HEK293 (cell line): ENCODE results near the gene HLA-DMB.

Source experiments
- ELK4 ChIP-seq: IDR thresholded peaks from 2 replicates; pipeline ENCODE4 v1.6.1; 2011; ENCODE audit warnings: mild to moderate bottlenecking, low read depth, low read length, borderline replicate concordance
- GFI1B ChIP-seq: fragments of 450-650 bp; formaldehyde crosslinking; IDR thresholded peaks from 2 replicates; pipeline ENCODE4 v1.5.1; 2016; ENCODE audit warnings: missing biosample characterization, missing genetic modification characterization
- KLF8 ChIP-seq: fragments of 450-650 bp; formaldehyde crosslinking; IDR thresholded peaks from 2 replicates; pipeline ENCODE4 v1.5.1; 2016; ENCODE audit warnings: missing biosample characterization, missing genetic modification characterization
- PATZ1 ChIP-seq: fragments of 450-650 bp; formaldehyde crosslinking; IDR thresholded peaks from 2 replicates; pipeline ENCODE4 v1.5.1; 2016; ENCODE audit warnings: missing biosample characterization, missing genetic modification characterization
- PRDM6 ChIP-seq: fragments of 450-650 bp; formaldehyde crosslinking; IDR thresholded peaks from 2 replicates; pipeline ENCODE4 v1.5.1; 2017; ENCODE audit warnings: missing biosample characterization, missing genetic modification characterization
- SETDB1 ChIP-seq: IDR thresholded peaks from one replicate; pipeline ENCODE4 v1.6.1; 2017; ENCODE audit warnings: mild to moderate bottlenecking, low read length, moderate library complexity, mixed read lengths; ENCODE audit not compliant: insufficient read length
- SP7 ChIP-seq: fragments of 450-650 bp; formaldehyde crosslinking; IDR thresholded peaks from 2 replicates; pipeline ENCODE4 v1.5.1; 2016; ENCODE audit warnings: missing biosample characterization, missing genetic modification characterization
- TSHZ1 ChIP-seq: fragments of 450-650 bp; formaldehyde crosslinking; IDR thresholded peaks from 2 replicates; pipeline ENCODE4 v1.5.1; 2016; ENCODE audit warnings: missing biosample characterization, missing genetic modification characterization, borderline replicate concordance
- ZFP69B ChIP-seq: fragments of 450-650 bp; formaldehyde crosslinking; IDR thresholded peaks from 2 replicates; pipeline ENCODE4 v1.5.1; 2016; ENCODE audit warnings: missing biosample characterization, missing genetic modification characterization
- ZNF112 ChIP-seq: fragments of 450-650 bp; formaldehyde crosslinking; IDR thresholded peaks from 2 replicates; pipeline ENCODE4 v1.5.0; 2017; ENCODE audit warnings: missing biosample characterization, missing genetic modification characterization
- ZNF133 ChIP-seq: fragments of 450-650 bp; formaldehyde crosslinking; IDR thresholded peaks from 2 replicates; pipeline ENCODE4 v1.5.1; 2016; ENCODE audit warnings: missing biosample characterization, missing genetic modification characterization
- ZNF140 ChIP-seq: fragments of 450-650 bp; formaldehyde crosslinking; IDR thresholded peaks from 2 replicates; pipeline ENCODE4 v1.5.1; 2016; ENCODE audit warnings: missing biosample characterization, missing genetic modification characterization
- ZNF146 ChIP-seq: fragments of 450-650 bp; formaldehyde crosslinking; IDR thresholded peaks from 2 replicates; pipeline ENCODE4 v1.5.1; 2016; ENCODE audit warnings: missing biosample characterization, missing genetic modification characterization
- ZNF211 ChIP-seq: fragments of 450-650 bp; formaldehyde crosslinking; IDR thresholded peaks from 2 replicates; pipeline ENCODE4 v1.5.1; 2016; ENCODE audit warnings: low read depth, missing biosample characterization, missing genetic modification characterization
- ZNF311 ChIP-seq: fragments of 450-650 bp; formaldehyde crosslinking; IDR thresholded peaks from 2 replicates; pipeline ENCODE4 v1.5.1; 2017; ENCODE audit warnings: missing biosample characterization, missing genetic modification characterization, borderline replicate concordance
- ZNF324 ChIP-seq: fragments of 450-650 bp; formaldehyde crosslinking; IDR thresholded peaks from 2 replicates; pipeline ENCODE4 v1.5.1; 2016; ENCODE audit warnings: missing biosample characterization, missing genetic modification characterization
- ZNF394 ChIP-seq: fragments of 450-650 bp; formaldehyde crosslinking; IDR thresholded peaks from 2 replicates; pipeline ENCODE4 v1.5.1; 2016; ENCODE audit warnings: missing biosample characterization, missing genetic modification characterization, mild to moderate bottlenecking, moderate library complexity, borderline replicate concordance
- ZNF549 ChIP-seq: fragments of 450-650 bp; IDR thresholded peaks from 2 replicates; pipeline ENCODE4 v1.5.1; 2018; ENCODE audit warnings: missing biosample characterization, missing genetic modification characterization, mild to moderate bottlenecking, inconsistent platforms, moderate library complexity
- ZNF623 ChIP-seq: fragments of 450-650 bp; formaldehyde crosslinking; IDR thresholded peaks from 2 replicates; pipeline ENCODE4 v1.5.1; 2016; ENCODE audit warnings: missing biosample characterization, missing genetic modification characterization
- ZNF639 ChIP-seq: fragments of 450-650 bp; formaldehyde crosslinking; IDR thresholded peaks from 2 replicates; pipeline ENCODE4 v1.5.1; 2016; ENCODE audit warnings: missing biosample characterization, missing genetic modification characterization
- ZNF664 ChIP-seq: fragments of 450-650 bp; formaldehyde crosslinking; IDR thresholded peaks from 2 replicates; pipeline ENCODE4 v1.5.1; 2016; ENCODE audit warnings: missing biosample characterization, missing genetic modification characterization
- ZNF670 ChIP-seq: fragments of 450-650 bp; formaldehyde crosslinking; IDR thresholded peaks from 2 replicates; pipeline ENCODE4 v1.5.1; 2016; ENCODE audit warnings: missing biosample characterization, missing genetic modification characterization, low read depth
- ZNF768 ChIP-seq: fragments of 450-650 bp; formaldehyde crosslinking; IDR thresholded peaks from 2 replicates; pipeline ENCODE4 v1.5.1; 2018; ENCODE audit warnings: missing biosample characterization, mild to moderate bottlenecking, missing genetic modification characterization
- ZNF776 ChIP-seq: fragments of 450-650 bp; formaldehyde crosslinking; IDR thresholded peaks from 2 replicates; pipeline ENCODE4 v1.5.0; 2017; ENCODE audit warnings: missing biosample characterization, missing genetic modification characterization, borderline replicate concordance
- ZNF777 ChIP-seq: fragments of 450-650 bp; formaldehyde crosslinking; IDR thresholded peaks from 2 replicates; pipeline ENCODE4 v1.5.1; 2017; ENCODE audit warnings: missing biosample characterization, missing genetic modification characterization, borderline replicate concordance
- ZNF785 ChIP-seq: fragments of 450-650 bp; formaldehyde crosslinking; IDR thresholded peaks from 2 replicates; pipeline ENCODE4 v1.5.1; 2016; ENCODE audit warnings: missing biosample characterization, missing genetic modification characterization
- ZSCAN30 ChIP-seq: fragments of 450-650 bp; IDR thresholded peaks from 2 replicates; pipeline ENCODE4 v1.5.1; 2018; ENCODE audit warnings: missing biosample characterization, mild to moderate bottlenecking, missing genetic modification characterization, moderate library complexity
- ZSCAN4 ChIP-seq: fragments of 450-650 bp; formaldehyde crosslinking; IDR thresholded peaks from 2 replicates; pipeline ENCODE4 v1.5.1; 2017; ENCODE audit warnings: missing biosample characterization, missing genetic modification characterization

The HLA-DMB gene

GRCh38 chr6:32971581-32972352 lies 30.9 kb upstream of the HLA-DMB start (continued):
- peak; percentile 71; the same call in 1 of the 2 replicates for TF ChIP-seq SP7 (tag by site-specific recombination)
- no peak for TF ChIP-seq ELK4
- peak; percentile 90; the same call in 1 of the 2 replicates for TF ChIP-seq TSHZ1 (tag by site-specific recombination)
- TF ChIP-seq ZNF785 (tag by site-specific recombination): peak; percentile 42; the same call in 1 of the 2 replicates
- TF ChIP-seq PRDM6 (tag by site-specific recombination): peak; percentile 49; the same call in 1 of the 2 replicates
- peak; percentile 53 for TF ChIP-seq ZNF324
- no peak for TF ChIP-seq ZNF140 (tag by site-specific recombination)
- 0 out of 2 replicates have a peak, but pooled peaks have one; percentile 49 for TF ChIP-seq ZNF768 (tag by site-specific recombination)
- TF ChIP-seq ZNF776 (tag by site-specific recombination): no peak
- 0 out of 2 replicates have a peak, but pooled peaks have one; percentile 24 for TF ChIP-seq ZNF664 (tag by site-specific recombination)
- TF ChIP-seq ZNF639 (tag by site-specific recombination): peak; percentile 77; the same call in 1 of the 2 replicates
- peak; percentile 54 for TF ChIP-seq PATZ1
- peak; percentile 97 for TF ChIP-seq ZSCAN30 (tag by site-specific recombination)
- TF ChIP-seq KLF8: peak; percentile 88; the same call in 1 of the 2 replicates
- no peak for TF ChIP-seq ZNF311 (tag by site-specific recombination)
- no peak for TF ChIP-seq SETDB1
- 0 out of 2 replicates have a peak, but pooled peaks have one; percentile 12 for TF ChIP-seq ZSCAN4
- TF ChIP-seq ZNF670 (tag by site-specific recombination): no peak
- TF ChIP-seq ZNF146 (tag by site-specific recombination): no peak; the same call in none of the 2 replicates
- peak; percentile 43; the same call in 1 of the 2 replicates for TF ChIP-seq ZNF623 (tag by site-specific recombination)
- no peak for TF ChIP-seq ZNF549 (tag by site-specific recombination)
- TF ChIP-seq ZNF777 (tag by site-specific recombination): 0 out of 2 replicates have a peak, but pooled peaks have one; percentile 23
- TF ChIP-seq ZNF112: no peak
- peak; percentile 97 for TF ChIP-seq ZNF394
- 0 out of 2 replicates have a peak, but pooled peaks have one; percentile 25 for TF ChIP-seq ZFP69B
- TF ChIP-seq ZNF133 (tag by site-specific recombination): no peak
- TF ChIP-seq ZNF211 (tag by site-specific recombination): no peak
- no peak for TF ChIP-seq GFI1B (tag by site-specific recombination)
